Stimulated activated CD4-positive, alpha-beta T cell treated with anti-CD3 and anti-CD28 coated beads, Interleukin-2, amount 100 ng/mL, for 24 hours (primary cell): ENCODE data around the gene ASPG.

Experiments
- DNase-seq, 2 donors: peaks; one replicate each; pipeline ENCODE4 v3.0.0-alpha.2; 2020

ASPG gene

GRCh38 chr14:104138718-104139459 is 53.4 kb downstream of the ASPG start:
- no peak for DNase-seq

DNA sequence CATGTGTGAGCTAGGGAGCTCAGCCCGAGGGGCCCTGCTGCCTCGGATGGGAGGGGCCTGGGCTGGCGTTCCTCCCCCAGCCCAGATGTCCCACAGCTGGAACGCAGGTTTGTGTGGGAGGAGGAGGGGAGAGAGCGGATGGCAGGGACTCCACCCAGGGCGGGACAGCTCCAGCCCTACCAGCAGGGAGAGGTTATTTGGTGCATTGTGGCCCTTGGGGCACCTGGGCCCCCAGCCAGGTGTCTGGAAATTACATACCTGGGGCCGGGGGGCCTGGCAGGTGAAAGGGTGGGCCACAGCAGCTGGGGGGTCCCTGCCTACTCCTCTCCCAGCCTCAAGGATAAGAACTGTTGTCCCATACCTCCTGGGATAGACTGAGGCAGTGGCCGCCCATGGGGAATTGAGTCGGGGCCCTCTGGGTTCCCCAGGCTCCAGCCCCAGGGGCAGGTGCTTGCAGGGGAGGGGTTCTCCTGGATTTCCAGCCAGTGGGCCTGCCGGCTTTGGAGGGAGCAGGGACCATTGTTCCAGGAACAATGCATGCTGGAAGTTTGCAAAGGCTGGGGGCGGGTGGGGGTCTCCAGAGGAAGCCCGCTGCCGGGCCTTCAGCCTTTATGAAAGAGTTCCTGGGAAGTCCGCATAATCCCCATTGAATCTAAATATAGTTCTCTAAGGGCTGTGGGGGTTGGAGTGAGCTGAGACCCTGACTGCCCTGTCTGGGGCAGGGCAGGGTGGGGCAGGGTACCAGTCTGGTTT is 54.1 kb downstream of the ASPG start:
- no peak for DNase-seq

- DNase-seq: no peak
Observed at GRCh38 chr14:104140213-104140462, 54.6 kb downstream of the ASPG start.

- DNase-seq: no peak
Observed at GRCh38 chr14:104140463-104141331, 55.2 kb downstream of the ASPG start.

GRCh38 chr14:104141621-104142091 is 56.2 kb downstream of the ASPG start:
- DNase-seq: no peak

DNA sequence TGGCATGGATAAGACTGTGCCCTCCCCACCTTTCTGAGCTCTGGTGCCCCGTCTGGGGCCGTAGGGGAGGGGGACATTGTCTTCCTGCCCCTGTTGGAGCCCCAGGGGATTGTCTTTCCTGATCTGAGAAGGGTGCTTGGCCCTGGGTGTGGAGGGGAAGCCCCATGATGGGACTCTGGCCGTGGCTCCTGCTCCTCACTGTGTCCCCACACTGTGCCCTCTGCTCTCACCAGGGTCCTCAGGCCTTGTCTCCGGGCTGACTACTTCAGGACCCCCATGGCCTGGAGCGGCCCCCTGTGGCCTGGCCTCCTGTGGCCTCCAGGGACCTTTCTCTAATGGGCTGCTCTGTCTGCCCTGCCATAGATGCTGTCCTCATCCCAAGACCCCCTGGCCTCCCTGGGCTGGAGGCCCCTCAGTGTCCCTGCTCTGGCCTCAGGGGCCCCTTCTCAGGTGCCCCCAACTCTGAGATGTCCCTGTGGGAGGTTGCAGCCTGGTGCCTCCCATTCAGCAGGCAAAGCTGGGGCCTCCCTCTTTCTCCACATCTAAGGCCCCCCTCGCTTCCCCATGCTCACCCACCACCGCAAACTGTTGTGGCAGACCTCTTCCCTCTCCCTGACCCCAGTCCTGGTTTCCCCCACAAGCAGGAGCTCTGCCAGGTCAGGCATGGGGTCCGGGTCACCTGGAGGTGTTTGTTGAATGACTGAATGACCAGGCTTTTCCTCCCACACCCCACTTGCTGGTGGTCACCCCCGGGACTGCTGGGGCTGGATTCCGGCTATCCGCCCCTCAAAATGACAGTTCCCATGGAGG is 56.8 kb downstream of the ASPG start:
- DNase-seq: no peak

GRCh38 chr14:104142946-104143470 is 57.5 kb downstream of the ASPG start:
- DNase-seq: no peak

DNA sequence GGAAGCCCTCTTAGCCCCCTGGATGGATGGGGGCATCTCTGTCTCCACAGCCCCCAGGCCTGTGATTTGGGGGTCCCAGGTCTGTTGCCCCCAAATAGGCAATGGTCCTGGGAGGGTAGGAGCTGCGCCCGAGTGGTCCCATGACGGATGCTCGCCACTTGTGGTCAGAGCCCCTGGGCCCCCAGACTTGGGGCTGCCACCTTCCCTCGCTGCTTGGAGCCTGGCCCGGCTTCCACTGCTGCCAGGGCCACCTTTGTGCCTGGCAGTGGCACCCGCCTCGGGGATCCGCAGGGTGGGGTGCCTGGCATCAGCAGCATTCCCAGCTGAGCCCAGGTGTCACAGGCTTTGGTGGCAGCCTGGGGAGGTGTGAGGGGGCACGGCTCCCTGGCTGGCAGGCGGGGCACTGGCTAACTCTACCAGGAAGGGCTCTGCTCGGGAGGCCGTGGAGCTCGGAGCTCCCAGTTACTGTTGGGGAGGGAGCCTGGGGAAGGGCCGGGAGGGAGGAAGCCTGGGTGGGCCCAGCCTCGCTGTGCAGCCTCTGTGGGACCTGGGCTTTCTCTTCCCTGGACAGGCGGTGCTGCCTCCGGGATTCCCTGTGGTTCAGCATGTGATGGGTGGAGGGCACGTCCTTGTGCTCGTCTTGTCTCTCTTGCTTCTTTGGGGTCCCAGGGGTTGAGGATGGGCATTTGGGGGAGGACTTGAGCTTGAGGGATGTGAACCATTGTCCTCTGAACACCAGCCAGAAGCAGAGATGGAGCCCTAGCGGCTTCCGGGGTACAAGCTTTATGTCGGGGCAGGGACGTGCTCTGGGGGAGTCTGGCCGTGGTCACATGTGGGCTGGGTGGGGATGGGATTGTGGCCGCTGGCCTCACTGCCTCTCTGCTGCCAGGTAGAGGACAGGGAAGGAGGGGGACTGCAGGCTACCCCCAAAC is 58.3 kb downstream of the ASPG start:
- no peak for DNase-seq

DNA sequence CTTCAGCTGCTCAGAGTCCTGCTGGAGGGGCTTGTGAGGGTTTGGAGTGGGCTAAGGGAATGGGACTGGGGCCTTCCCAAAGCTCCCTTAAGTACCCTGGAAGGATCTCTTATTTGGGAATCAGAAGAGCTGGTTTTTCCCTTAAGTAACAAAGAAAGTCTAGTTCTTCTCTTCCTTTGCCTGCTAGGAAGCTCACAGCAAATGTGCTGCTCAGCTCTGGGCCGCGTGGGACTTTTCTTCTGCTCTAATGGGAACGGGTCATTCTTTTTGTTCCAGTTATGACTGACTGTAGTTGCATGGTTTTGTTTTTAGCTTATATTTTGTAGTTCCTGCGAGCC is 58.9 kb downstream of the ASPG start:
- DNase-seq: no peak

DNA sequence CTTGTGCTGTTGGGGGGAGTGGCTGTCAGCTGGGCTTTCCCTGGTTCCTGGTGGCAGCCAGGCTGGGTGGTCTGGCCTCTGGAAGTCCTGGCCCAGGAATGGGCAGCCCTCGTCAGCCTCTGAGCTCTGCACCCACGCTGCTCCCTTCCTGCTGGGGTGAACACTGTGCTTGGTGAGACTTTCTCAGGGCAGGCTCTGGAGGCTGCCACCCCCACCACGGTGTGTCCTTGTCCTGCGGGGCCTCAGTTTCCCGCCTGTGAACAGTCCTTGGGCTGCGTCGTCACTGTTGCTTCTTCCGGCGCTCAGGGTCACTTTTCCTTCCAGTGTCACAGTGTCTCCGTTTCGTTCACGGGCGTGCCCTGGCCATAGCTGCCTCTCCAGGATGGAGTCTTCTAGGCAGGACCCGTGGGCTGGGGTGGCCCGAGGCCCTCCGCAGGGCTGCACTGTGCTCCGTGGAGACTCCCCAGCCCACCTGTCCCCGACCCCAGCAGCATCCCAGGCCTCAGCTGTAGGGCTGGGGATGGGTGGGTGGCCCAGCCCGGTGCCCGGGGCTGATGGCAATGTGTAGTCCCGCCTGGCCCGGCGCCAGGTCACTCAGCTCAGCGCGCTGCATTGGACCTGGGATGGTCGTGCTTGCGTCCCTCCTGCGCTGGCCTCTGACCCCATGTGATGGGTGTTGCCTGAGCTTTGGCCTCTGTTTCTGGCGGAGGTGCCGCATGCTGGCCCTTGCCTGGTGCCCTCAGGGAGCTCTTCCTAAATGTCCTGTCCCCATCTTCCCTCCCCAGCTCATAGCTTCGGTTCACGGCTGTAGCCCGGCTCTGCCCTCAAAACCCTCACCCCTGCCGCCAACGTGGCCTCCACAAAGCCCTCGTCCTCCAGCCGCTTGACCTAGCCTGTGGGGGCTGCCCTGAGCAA is 59.7 kb downstream of the ASPG start:
- DNase-seq: no peak

DNA sequence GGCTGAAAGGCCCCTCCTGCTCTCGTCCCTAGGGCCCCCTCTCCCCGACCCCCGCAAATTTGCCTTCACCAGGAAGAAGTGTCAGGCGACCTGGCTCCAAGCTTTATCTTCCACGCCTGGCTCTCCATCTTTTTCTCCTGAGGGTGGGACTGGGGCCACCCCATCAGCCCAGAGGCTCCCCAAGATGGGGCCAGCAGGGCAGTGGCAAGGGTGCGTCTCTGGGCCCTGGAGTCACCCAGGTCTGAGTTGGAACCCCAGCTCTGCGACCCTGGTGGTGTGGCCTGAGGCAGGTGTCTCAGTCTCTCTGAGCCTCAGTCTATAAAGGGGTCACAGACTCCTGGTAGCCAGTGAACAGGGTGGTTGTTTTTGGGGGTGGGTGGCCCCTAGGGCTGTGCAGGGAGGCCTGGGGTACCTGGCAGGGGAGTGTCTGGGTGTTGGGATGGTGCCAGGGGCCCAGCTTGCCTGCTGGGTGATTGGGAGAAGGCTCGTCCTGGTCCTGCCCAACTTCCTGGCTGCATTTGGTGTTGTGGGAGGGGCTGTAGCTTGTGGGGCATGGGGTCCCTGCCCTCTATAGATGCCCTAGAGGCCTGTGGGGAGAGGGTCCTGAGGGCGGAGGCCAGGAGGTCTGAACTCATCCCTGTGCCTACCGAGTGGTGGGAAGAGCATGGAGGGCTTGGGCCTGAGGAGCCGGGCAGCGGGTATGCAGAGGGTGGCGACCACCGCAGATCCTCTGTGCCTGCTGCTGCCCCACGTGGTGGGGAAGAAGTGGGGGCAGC is 60.5 kb downstream of the ASPG start:
- no peak for DNase-seq

DNA sequence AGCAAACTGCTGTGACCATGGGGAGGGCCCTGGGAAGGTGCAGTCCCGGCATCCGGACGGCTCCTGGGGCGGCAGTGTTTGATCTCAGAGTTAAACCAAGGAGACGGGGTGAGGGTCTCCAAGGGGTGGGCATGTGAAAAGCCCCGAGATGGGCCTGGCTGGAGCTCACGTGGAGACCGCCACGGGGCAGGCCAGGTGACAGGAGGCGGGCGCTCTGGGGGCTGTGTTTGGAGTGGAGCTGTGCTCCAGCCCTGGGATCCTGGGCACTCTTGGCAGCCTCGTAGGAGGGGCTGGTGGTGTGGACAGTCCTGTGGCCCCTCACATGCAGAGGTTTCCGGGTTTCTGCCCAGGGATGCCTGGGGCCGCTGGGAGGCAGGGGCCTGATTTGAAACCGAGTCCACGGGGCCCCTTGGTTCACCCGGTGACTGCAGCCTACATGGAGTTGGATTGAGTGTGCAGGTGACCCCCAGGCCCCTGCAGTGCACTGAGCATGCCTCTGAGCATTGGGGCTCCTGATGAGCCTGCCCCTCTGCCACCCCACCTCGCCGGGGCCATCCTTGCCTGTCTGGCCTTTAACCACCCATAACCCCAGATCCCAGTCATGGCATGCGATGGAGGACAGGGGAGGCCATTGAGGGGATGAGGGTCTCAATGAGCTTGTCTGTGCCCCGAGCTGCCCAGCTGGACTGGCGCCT is 61.3 kb downstream of the ASPG start:
- no peak for DNase-seq

DNA sequence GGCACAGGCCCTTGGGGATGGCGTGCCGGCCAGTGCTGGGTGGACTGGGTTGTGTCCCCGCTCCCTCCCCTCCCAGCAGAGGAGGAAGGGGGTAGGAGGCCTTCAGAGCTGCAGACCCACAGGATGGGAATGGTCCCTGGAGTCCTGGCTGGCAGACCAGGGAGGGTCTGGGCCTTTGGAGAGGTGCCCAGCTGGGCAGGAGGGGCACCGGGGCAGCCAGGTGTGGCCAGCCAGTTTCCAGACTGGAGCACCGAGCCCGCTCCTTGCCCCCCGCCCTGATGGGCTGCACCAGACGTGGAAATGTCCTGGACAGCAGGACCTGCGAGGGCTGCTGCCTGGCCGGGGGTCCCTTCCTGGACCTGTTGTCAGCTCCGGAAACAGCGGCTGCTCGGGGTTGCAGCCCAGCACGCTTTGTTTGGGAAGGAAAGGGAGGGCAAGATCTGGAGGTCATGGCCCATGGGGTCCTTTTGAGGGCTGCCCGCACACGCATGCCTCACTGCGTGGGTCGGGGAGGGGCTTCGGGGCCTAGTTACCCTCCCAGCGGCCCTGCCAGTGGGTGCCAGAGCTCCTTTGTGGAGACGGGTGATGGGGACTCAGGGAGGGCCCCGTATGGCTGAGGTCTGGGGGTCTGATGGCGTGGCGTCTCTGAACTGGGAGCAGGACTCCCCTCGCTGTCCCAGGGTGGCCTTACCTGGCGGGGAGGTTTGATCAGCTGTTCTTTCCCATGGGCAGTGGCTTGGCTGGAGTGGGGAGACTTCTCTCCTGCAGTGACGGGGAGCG is 62.0 kb downstream of the ASPG start:
- no peak for DNase-seq

DNA sequence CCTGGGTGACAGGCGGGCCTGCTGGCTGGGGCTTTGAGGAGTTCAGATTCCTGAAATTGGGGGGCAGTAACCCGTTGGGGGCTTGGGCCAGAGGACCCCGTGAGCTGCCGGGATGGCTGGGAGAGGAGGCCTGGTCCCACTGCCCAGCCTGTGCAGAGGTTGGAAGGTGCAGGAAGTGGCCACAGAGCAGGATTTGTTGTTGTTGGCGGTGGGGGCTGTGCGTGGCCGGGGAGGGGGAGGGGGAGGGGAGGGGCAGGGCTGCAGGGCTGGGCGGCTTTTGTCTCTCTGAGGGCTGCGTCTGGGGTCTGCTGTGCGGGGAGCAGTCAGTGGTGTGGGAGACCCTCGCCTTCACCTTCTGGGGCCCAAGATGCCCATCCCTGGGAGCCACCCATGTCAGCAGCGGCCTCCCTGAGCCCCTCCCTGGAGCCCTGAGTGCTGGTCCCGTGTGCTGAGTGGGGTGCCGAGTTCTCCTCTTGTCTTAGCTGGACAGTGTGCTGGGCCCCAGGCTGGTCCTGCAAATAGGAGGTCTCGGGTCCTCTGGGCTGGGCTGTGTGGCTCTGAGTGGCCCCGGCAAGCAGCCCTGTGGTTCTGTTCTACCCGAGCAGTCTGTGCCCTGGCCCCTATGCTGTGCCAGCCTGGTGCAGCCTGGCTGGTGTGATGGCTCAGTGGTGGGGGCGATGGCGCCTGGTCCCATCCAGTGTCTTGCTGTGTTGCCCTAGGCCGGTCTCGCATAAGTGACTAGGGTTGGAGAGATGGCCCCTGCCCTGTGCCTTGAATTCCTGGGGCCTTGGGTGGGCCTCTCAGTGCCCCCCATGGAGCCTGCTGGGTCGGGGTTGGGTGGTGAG is 63.2 kb downstream of the ASPG start:
- no peak for DNase-seq

DNA sequence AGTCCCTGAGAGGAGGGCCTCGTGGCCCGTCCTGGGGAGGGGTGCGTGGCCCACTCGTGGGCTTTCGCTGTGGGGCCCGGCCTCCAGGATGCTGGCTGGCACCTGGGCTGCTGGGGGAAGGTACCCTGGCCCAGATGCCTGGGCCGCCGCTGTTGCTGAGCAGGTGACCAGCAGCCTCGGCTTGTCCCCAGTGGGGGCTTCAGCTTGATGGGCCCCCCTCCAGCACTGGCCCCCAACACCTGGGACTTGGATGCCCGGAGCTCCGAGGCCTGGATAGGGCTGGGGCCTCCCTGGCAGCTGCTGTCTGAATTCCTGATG is 63.7 kb downstream of the ASPG start:
- no peak for DNase-seq

GRCh38 chr14:104149617-104150135 is 64.2 kb downstream of the ASPG start:
- DNase-seq: peak in 1 of 2 donors; percentile 41
